SK-N-SH treated with all-trans-retinoic acid at 6 μM for 48 hours (cell line): ENCODE results near the gene SPACA5B.

ENCODE experiments used
- CREB5 ChIP-seq: fragments of 250-450 bp; sonication (Bioruptor Pico); IDR thresholded peaks from 2 replicates; pipeline ENCODE4 v1.5.1; 2020; ENCODE audit warnings: low read depth, mild to moderate bottlenecking, moderate library complexity
- CSDC2 ChIP-seq: fragments of 250-450 bp; sonication (Bioruptor Pico); IDR thresholded peaks from 2 replicates; pipeline ENCODE4 v1.5.0; 2020; ENCODE audit warnings: mild to moderate bottlenecking, moderate library complexity
- POU6F1 ChIP-seq: fragments of 250-450 bp; sonication (Bioruptor Pico); IDR thresholded peaks from 2 replicates; pipeline ENCODE4 v1.8.0; 2021; ENCODE audit warnings: low read depth, mild to moderate bottlenecking, moderate library complexity, borderline replicate concordance
- RARB ChIP-seq: fragments of 250-450 bp; sonication (Bioruptor Pico); IDR thresholded peaks from 2 replicates; pipeline ENCODE4 v1.8.0; 2021; ENCODE audit warnings: mild to moderate bottlenecking, moderate library complexity
- SNAI2 ChIP-seq: fragments of 250-450 bp; sonication (Bioruptor Pico); IDR thresholded peaks from 2 replicates; pipeline ENCODE4 v1.5.0; 2020; ENCODE audit warnings: mild to moderate bottlenecking, moderate library complexity
- ZFP30 ChIP-seq: fragments of 450-650 bp; formaldehyde crosslinking; IDR thresholded peaks from 2 replicates; pipeline ENCODE4 v1.5.0; 2022; ENCODE audit warnings: mild to moderate bottlenecking, moderate library complexity
- ZNF70 ChIP-seq: fragments of 450-650 bp; formaldehyde crosslinking; IDR thresholded peaks from 2 replicates; pipeline ENCODE4 v1.5.0; 2020; ENCODE audit warnings: mild to moderate bottlenecking, moderate library complexity

GRCh38 chrX:48156014-48156413, 25.6 kb downstream of the SPACA5B start:
- no peak for TF ChIP-seq POU6F1 (CRISPR knock-in tag)
- TF ChIP-seq CSDC2 (CRISPR knock-in tag), result no peak
- TF ChIP-seq ZNF70, result no peak
- TF ChIP-seq SNAI2 (CRISPR knock-in tag), result no peak
- no peak for TF ChIP-seq CREB5 (CRISPR knock-in tag)
- no peak for TF ChIP-seq ZFP30 (CRISPR knock-in tag)
- TF ChIP-seq RARB (CRISPR knock-in tag), result no peak
